H1 (cell line): ENCODE measurements around the gene CFDP1. TPM values are rescaled to one million over a fixed set of nuclear protein-coding genes. Genes with fewer than 3 reads are reported as not detected.

Experiments used
- CTCF ChIA-PET: fragments of 300-600 bp; sonication (Branson Sonifier 250); formaldehyde crosslinking; loops from one replicate; lab custom pipeline; 2021; ENCODE audit not compliant: partially characterized antibody; lab: Charles Lee
- POLR2A ChIA-PET: fragments of 300-600 bp; sonication (Branson Sonifier 250); formaldehyde crosslinking; loops from one replicate; lab custom pipeline; 2021; ENCODE audit warnings: inconsistent platforms; ENCODE audit not compliant: partially characterized antibody; lab: Charles Lee
- DNase-seq, 2 experiments: peaks; one replicate each; pipeline versions ENCODE4 v3.0.0 to v3.0.0-alpha.2; 2010 to 2022; ENCODE audit warnings: low spot score in 2 of 2, low read depth in 1 of 2, mixed read lengths in 1 of 2
- FAIRE-seq: peaks from 2 replicates; lab custom pipeline; 2011; peaks lifted over from hg19 to GRCh38; lab: Jason Lieb, UNC
- H2AFZ ChIP-seq: 2 replicates; pipeline ENCODE4 v1.8.1; 2012; ENCODE audit warnings: low read length, inconsistent platforms
- H2AK5ac ChIP-seq: 2 replicates; pipeline ENCODE4 v1.6.1; 2013; ENCODE audit warnings: low read depth, low read length
- H2BK120ac ChIP-seq: replicated peaks from 2 replicates; pipeline ENCODE3; 2013; ENCODE audit warnings: low read depth, low read length, inconsistent platforms
- H2BK12ac ChIP-seq: 2 replicates; pipeline ENCODE4 v1.6.1; 2013; ENCODE audit warnings: low read depth, low read length
- H2BK15ac ChIP-seq: 2 replicates; pipeline ENCODE4 v1.6.1; 2013; ENCODE audit warnings: low read length
- H2BK20ac ChIP-seq: 2 replicates; pipeline ENCODE4 v1.6.1; 2013; ENCODE audit warnings: low read length
- H2BK5ac ChIP-seq: 2 replicates; pipeline ENCODE4 v1.6.1; 2013; ENCODE audit warnings: low read depth, low read length
- H3K14ac ChIP-seq: 2 replicates; pipeline ENCODE4 v1.6.1; 2013; ENCODE audit warnings: inconsistent platforms; ENCODE audit not compliant: insufficient read length
- H3K18ac ChIP-seq: 2 replicates; pipeline ENCODE4 v1.6.1; 2013; ENCODE audit warnings: low read length; ENCODE audit errors: extremely low read depth
- H3K23ac ChIP-seq: 2 replicates; pipeline ENCODE4 v1.6.1; 2013; ENCODE audit warnings: inconsistent platforms; ENCODE audit not compliant: insufficient read length
- H3K23me2 ChIP-seq: 2 replicates; pipeline ENCODE4 v1.6.1; 2013; ENCODE audit warnings: low read depth, low read length
- H3K27ac ChIP-seq: 2 replicates; pipeline ENCODE4 v1.6.1; 2011; ENCODE audit warnings: low read depth, low read length, inconsistent platforms
- H3K27me3 ChIP-seq, 4 experiments: replicated peaks in 1 of 4; 1 replicate in 1 of 4; 2 replicates in 3 of 4; pipeline versions ENCODE4 v1.6.1 to v1.8.1; 2011 to 2013; ENCODE audit warnings: low read length in 3 of 4, mild to moderate bottlenecking in 3 of 4, inconsistent platforms in 2 of 4, mixed read lengths in 2 of 4, moderate library complexity in 1 of 4; ENCODE audit not compliant: control insufficient read depth in 3 of 4, insufficient read depth in 3 of 4; ENCODE audit errors: extremely low read depth in 1 of 4
- H3K36me3 ChIP-seq, 4 experiments: 2 replicates each; pipeline versions ENCODE4 v1.6.1 to v1.8.1; 2011 to 2013; ENCODE audit warnings: mild to moderate bottlenecking in 4 of 4, low read length in 3 of 4, moderate library complexity in 2 of 4, control low read depth in 1 of 4, inconsistent platforms in 1 of 4; ENCODE audit not compliant: insufficient read depth in 4 of 4, control insufficient read depth in 2 of 4
- H3K4ac ChIP-seq: replicated peaks from 2 replicates; pipeline ENCODE3; 2013; ENCODE audit warnings: low read length, low read depth, mixed read lengths, inconsistent platforms; ENCODE audit not compliant: insufficient read length
- H3K4me1 ChIP-seq, 4 experiments: replicated peaks in 1 of 4; 1 replicate in 1 of 4; 2 replicates in 3 of 4; pipeline versions ENCODE4 v1.6.1 to v1.8.1; 2011 to 2013; ENCODE audit warnings: low read length in 3 of 4, inconsistent platforms in 2 of 4, mixed read lengths in 1 of 4; ENCODE audit not compliant: insufficient read depth in 4 of 4, control insufficient read depth in 3 of 4
- H3K4me2 ChIP-seq, 2 experiments: 2 replicates each; pipeline versions ENCODE4 v1.6.1 to v1.8.1; 2011 to 2013; ENCODE audit warnings: low read depth in 2 of 2, low read length in 2 of 2, control low read depth in 1 of 2, inconsistent platforms in 1 of 2, mild to moderate bottlenecking in 1 of 2; ENCODE audit not compliant: insufficient read depth in 1 of 2
- H3K4me3 ChIP-seq, 4 experiments: fragments of 200-600, 300-600 bp in 1 of 4; sonication (generic), shearing (Covaris generic), sonication (Bioruptor Twin) in 1 of 4; 2 replicates each; pipeline versions ENCODE4 v1.5.1 to v1.8.1; 2011 to 2016; ENCODE audit warnings: low read length in 4 of 4, low read depth in 3 of 4, control low read depth in 2 of 4, inconsistent platforms in 2 of 4, mild to moderate bottlenecking in 2 of 4, mixed read lengths in 1 of 4, moderate library complexity in 1 of 4; ENCODE audit not compliant: insufficient read depth in 2 of 4; ENCODE audit errors: extremely low read depth in 1 of 4
- H3K56ac ChIP-seq: replicated peaks from 2 replicates; pipeline ENCODE3; 2013; ENCODE audit warnings: low read depth, mild to moderate bottlenecking, mixed read lengths, low read length, inconsistent platforms; ENCODE audit not compliant: insufficient read length
- H3K79me1 ChIP-seq: 2 replicates; pipeline ENCODE4 v1.6.1; 2013; ENCODE audit warnings: low read depth, low read length, control low read depth
- H3K79me2 ChIP-seq, 2 experiments: 2 replicates each; pipeline versions ENCODE4 v1.6.1 to v1.8.1; 2012 to 2013; ENCODE audit warnings: low read length in 2 of 2, mild to moderate bottlenecking in 2 of 2, inconsistent platforms in 1 of 2; ENCODE audit not compliant: insufficient read depth in 2 of 2, control insufficient read depth in 1 of 2
- H3K9ac ChIP-seq, 4 experiments: replicated peaks in 1 of 4; 1 replicate in 1 of 4; 2 replicates in 3 of 4; pipeline versions ENCODE4 v1.6.1 to v1.8.1; 2011 to 2013; ENCODE audit warnings: low read depth in 3 of 4, low read length in 3 of 4, control low read depth in 2 of 4, mild to moderate bottlenecking in 2 of 4, moderate library complexity in 2 of 4, inconsistent platforms in 1 of 4; ENCODE audit errors: extremely low read depth in 1 of 4
- H3K9me3 ChIP-seq, 2 experiments: 2 replicates each; pipeline versions ENCODE4 v1.6.1 to v1.8.1; 2012 to 2013; ENCODE audit warnings: mild to moderate bottlenecking in 2 of 2, moderate library complexity in 2 of 2, control low read depth in 1 of 2, inconsistent platforms in 1 of 2, low read depth in 1 of 2, low read length in 1 of 2, mixed read lengths in 1 of 2; ENCODE audit not compliant: insufficient read depth in 2 of 2
- H4K20me1 ChIP-seq, 2 experiments: replicated peaks in 1 of 2; 2 replicates each; pipeline versions ENCODE3 to v1.8.1; 2011 to 2013; ENCODE audit warnings: inconsistent platforms in 2 of 2, low read length in 2 of 2, mild to moderate bottlenecking in 1 of 2; ENCODE audit not compliant: insufficient read depth in 2 of 2, control insufficient read depth in 1 of 2
- H4K5ac ChIP-seq: 2 replicates; pipeline ENCODE4 v1.6.1; 2013; ENCODE audit warnings: low read length, low read depth, mixed read lengths, inconsistent platforms; ENCODE audit not compliant: insufficient read length
- H4K8ac ChIP-seq: 2 replicates; pipeline ENCODE4 v1.8.0; 2013; ENCODE audit warnings: mild to moderate bottlenecking, moderate library complexity, low read length, inconsistent platforms; ENCODE audit not compliant: insufficient read depth; ENCODE audit errors: extremely low read depth
- H4K91ac ChIP-seq: replicated peaks from 2 replicates; pipeline ENCODE3; 2013; ENCODE audit warnings: low read length, mixed read lengths, inconsistent platforms; ENCODE audit not compliant: insufficient read length
- BACH1 ChIP-seq: IDR thresholded peaks from 2 replicates; pipeline ENCODE4 v1.6.1; 2012; ENCODE audit warnings: low read length, improper control_type of control experiment
- CBX5 ChIP-seq: fragments of 300-800, 300-1000 bp; sonication (generic); IDR thresholded peaks from 2 replicates; pipeline ENCODE4 v1.7.1; 2016; ENCODE audit warnings: antibody characterized with exemption, low read length, low read depth
- FOSL1 ChIP-seq: IDR thresholded peaks from 2 replicates; pipeline ENCODE4 v1.6.1; 2011; ENCODE audit warnings: mild to moderate bottlenecking, low read depth, low read length, moderate library complexity; ENCODE audit not compliant: insufficient read depth
- JUND ChIP-seq: IDR thresholded peaks from 2 replicates; pipeline ENCODE4 v1.6.1; 2011; ENCODE audit warnings: mild to moderate bottlenecking, improper control_type of control experiment, low read length
- KDM4A ChIP-seq: IDR thresholded peaks from one replicate; pipeline ENCODE4 v1.7.1; 2012; ENCODE audit warnings: low read depth, mild to moderate bottlenecking, moderate library complexity, low read length, inconsistent platforms; ENCODE audit not compliant: severe bottlenecking
- RAD21 ChIP-seq, 2 experiments: IDR thresholded peaks in 1 of 2; conservative IDR thresholded peaks in 1 of 2; 2 replicates each; pipeline ENCODE4 v1.6.1; 2011; ENCODE audit warnings: low read depth in 2 of 2, low read length in 2 of 2, improper control_type of control experiment in 1 of 2, inconsistent platforms in 1 of 2, mild to moderate bottlenecking in 1 of 2, moderate library complexity in 1 of 2
- RXRA ChIP-seq: IDR thresholded peaks from 2 replicates; pipeline ENCODE4 v1.6.1; 2011; ENCODE audit warnings: low read depth, mild to moderate bottlenecking, low read length, moderate library complexity; ENCODE audit not compliant: insufficient read depth
- SIN3A ChIP-seq, 2 experiments: IDR thresholded peaks in 1 of 2; conservative IDR thresholded peaks in 1 of 2; 2 replicates each; pipeline ENCODE4 v1.6.1; 2011 to 2012; ENCODE audit warnings: low read length in 2 of 2, improper control_type of control experiment in 1 of 2, low read depth in 1 of 2, mild to moderate bottlenecking in 1 of 2
- SIRT6 ChIP-seq: IDR thresholded peaks from one replicate; pipeline ENCODE4 v1.7.1; 2012; ENCODE audit warnings: low read length, inconsistent platforms
- SP4 ChIP-seq: IDR thresholded peaks from 2 replicates; pipeline ENCODE4 v1.6.1; 2012; ENCODE audit warnings: low read length, inconsistent platforms
- TBP ChIP-seq: IDR thresholded peaks from 2 replicates; pipeline ENCODE4 v1.6.1; 2011; ENCODE audit warnings: low read depth, low read length, improper control_type of control experiment
- WGBS, 2 experiments: shearing (Covaris generic) in 1 of 2; methylation state at CpG; one replicate each; pipeline versions ENCODE4 v1.1.6 to v1.1.7; 2013 to 2015; ENCODE audit warnings: low lambda C conversion rate in 2 of 2, mixed read lengths in 2 of 2, inconsistent platforms in 1 of 2, low coverage in 1 of 2, missing lambda C conversion rate in 1 of 2; ENCODE audit not compliant: insufficient replicate concordance in 2 of 2, insufficient coverage in 1 of 2, insufficient read length in 1 of 2; ENCODE audit errors: extremely low coverage in 1 of 2, missing lambda C conversion rate in 1 of 2; 5-methylcytosine and 5-hydroxymethylcytosine counted together
- polyA plus RNA-seq, 7 experiments: library from polyadenylated mRNA; depleted of rRNA in 3 of 7; stranded (reverse) in 5 of 7; unstranded in 2 of 7; fragments of >200 nt in 5 of 7; fragments of 200-250 nt in 2 of 7; gene quantifications; 1 replicate in 5 of 7; 2 replicates in 1 of 7; 4 replicates in 1 of 7; pipeline versions ENCODE4 v1.2.1 to v1.2.3, GENCODE V29; 2011 to 2013; ENCODE audit warnings: missing spikeins in 2 of 7, mixed read lengths in 2 of 7
- total RNA-seq: library from RNA; stranded (reverse); fragmentation: NEBNext Ultra II Directional; extraction: Animal tissue kit (Norgen Biotek cat#: 25700); gene quantifications from 2 replicates; pipeline ENCODE4 v1.2.1, GENCODE V29; 2021
- TF ChIP-seq, protein P1 (sequence below), 3 experiments: IDR thresholded peaks; 1 replicate in 2 of 3; 2 replicates in 1 of 3; pipeline versions ENCODE4 v1.5.1 to v1.6.1; 2011; ENCODE audit warnings: low read length in 3 of 3, mild to moderate bottlenecking in 3 of 3, inconsistent platforms in 2 of 3, low read depth in 1 of 3, moderate library complexity in 1 of 3; ENCODE audit not compliant: insufficient read depth in 1 of 3; ENCODE audit errors: control extremely low read depth in 1 of 3

CFDP1 gene
- total and polyA plus RNA-seq, 2 of the 8 experiments (the other 6 are each of a cell fraction or from before 2014, with no cell fraction given) = 25.5 to 77.3 TPM

GRCh38 chr16:75371171-75371570 is 62.1 kb downstream of the CFDP1 start:
- Histone ChIP-seq H3K4me3 (no peak overlapping the region), H3K14ac (no peak overlapping the region), H3K79me2 (no peaks in the 10 kb centered on the region), H4K5ac (no peak overlapping the region), H2AFZ (no peak overlapping the region), H2BK120ac (no peak overlapping the region), H3K4me2 (no peak overlapping the region), H2BK5ac (no peak overlapping the region), H3K23ac (no peak overlapping the region), H3K18ac (no peak overlapping the region), H3K4me1 (no peaks in the 10 kb centered on the region), H3K27me3 (no peaks in the 10 kb centered on the region), H4K91ac (no peak overlapping the region), H3K79me1 (no peaks in the 10 kb centered on the region), H3K9ac (no peak overlapping the region), H2AK5ac (no peak overlapping the region), H3K4ac (no peak overlapping the region), H4K8ac (no peak overlapping the region), H3K27ac (no peak overlapping the region), H3K9me3 (no peaks in the 10 kb centered on the region), H2BK15ac (no peak overlapping the region), H3K36me3 (peaks cover 0 to 12% (median 0%) of the 10 kb centered on the region in 4 experiments; a peak in 2 of 8 replicates), H2BK12ac (no peak overlapping the region), H3K56ac (no peak overlapping the region), H3K23me2 (no peaks in the 10 kb centered on the region), H4K20me1 (no peaks in the 10 kb centered on the region), H2BK20ac (no peak overlapping the region)
- FAIRE-seq (no peak), DNase-seq (no peak)
- ChIA-PET CTCF (interaction anchor here (0.7 to 2.6 kb wide), 2 partner anchors 137 to 172 kb away, joined by 3 to 6 read pairs; no protein-coding TSS in a partner anchor), POLR2A (no interaction called here)
- 94% methylated on average over 3 of the region's 3 CpGs; no CpG with 5 or more reads in 1 of the 2 experiments for WGBS, 2 experiments
- no peak for TF ChIP-seq RAD21 (IDR thresholded peaks at IDR 0.05 in 1 of 2, conservative IDR thresholded peaks at IDR 0.05 in 1 of 2; ENCODE audit: low read depth in 2 of 2, low read length in 2 of 2)
- TF ChIP-seq RXRA = no peak
- no peak for TF ChIP-seq SP4
- no peak for TF ChIP-seq CBX5
- TF ChIP-seq KDM4A = no peak
- no peak for TF ChIP-seq SIRT6
- TF ChIP-seq, protein P1, sequence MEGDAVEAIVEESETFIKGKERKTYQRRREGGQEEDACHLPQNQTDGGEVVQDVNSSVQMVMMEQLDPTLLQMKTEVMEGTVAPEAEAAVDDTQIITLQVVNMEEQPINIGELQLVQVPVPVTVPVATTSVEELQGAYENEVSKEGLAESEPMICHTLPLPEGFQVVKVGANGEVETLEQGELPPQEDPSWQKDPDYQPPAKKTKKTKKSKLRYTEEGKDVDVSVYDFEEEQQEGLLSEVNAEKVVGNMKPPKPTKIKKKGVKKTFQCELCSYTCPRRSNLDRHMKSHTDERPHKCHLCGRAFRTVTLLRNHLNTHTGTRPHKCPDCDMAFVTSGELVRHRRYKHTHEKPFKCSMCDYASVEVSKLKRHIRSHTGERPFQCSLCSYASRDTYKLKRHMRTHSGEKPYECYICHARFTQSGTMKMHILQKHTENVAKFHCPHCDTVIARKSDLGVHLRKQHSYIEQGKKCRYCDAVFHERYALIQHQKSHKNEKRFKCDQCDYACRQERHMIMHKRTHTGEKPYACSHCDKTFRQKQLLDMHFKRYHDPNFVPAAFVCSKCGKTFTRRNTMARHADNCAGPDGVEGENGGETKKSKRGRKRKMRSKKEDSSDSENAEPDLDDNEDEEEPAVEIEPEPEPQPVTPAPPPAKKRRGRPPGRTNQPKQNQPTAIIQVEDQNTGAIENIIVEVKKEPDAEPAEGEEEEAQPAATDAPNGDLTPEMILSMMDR (IDR thresholded peaks at IDR 0.05; ENCODE audit: control extremely low read depth in 1 of 3, insufficient read depth in 1 of 3, low read depth in 1 of 3, low read length in 3 of 3) = no peak
- no peak for TF ChIP-seq JUND
- TF ChIP-seq FOSL1 = no peak
- no peak for TF ChIP-seq BACH1
- no peak for TF ChIP-seq TBP
- no peak for TF ChIP-seq SIN3A (conservative IDR thresholded peaks at IDR 0.05 in 1 of 2, IDR thresholded peaks at IDR 0.05 in 1 of 2; ENCODE audit: low read depth in 1 of 2, low read length in 2 of 2)
